ENCODE measurements around the gene PTGIR. TPM values are rescaled to one million over a fixed set of nuclear protein-coding genes. Genes with fewer than 3 reads are reported as not detected.

The PTGIR gene
- total RNA-seq, 1 donor = 2.5 TPM

- Histone ChIP-seq H3K27ac (ENCODE audit: low read depth, low read length) (no peak overlapping the region), H4K20me1 (ENCODE audit: insufficient read depth, low read length) (peaks cover 12% of the 10 kb centered on the region), H2AFZ (ENCODE audit: low read length) (no peak overlapping the region), H3K27me3 (ENCODE audit: insufficient read depth, low read length) (no peaks in the 10 kb centered on the region), H3K4me1 (ENCODE audit: insufficient read depth, low read length) (peaks cover 41% of the 10 kb centered on the region), H3K4me3 (ENCODE audit: insufficient read depth, low read length) (no peak overlapping the region), H3K9me3 (ENCODE audit: low read depth, low read length) (no peaks in the 10 kb centered on the region), H3K79me2 (ENCODE audit: insufficient read depth, low read length) (no peaks in the 10 kb centered on the region), H3K36me3 (ENCODE audit: insufficient read depth, low read length) (no peaks in the 10 kb centered on the region), H3K4me2 (ENCODE audit: insufficient read depth, low read length) (no peak overlapping the region)
- TF ChIP-seq CTCF (IDR thresholded peaks at IDR 0.05; ENCODE audit: extremely low read depth, low read depth, low read length) = no peak
- DNase-seq (ENCODE audit: insufficient read length, low spot score, missing footprints) = no peak
Observed at GRCh38 chr19:46615966-46616365, 8.9 kb downstream of the PTGIR start.

GRCh38 chr19:46614114-46614722 lies 10.7 kb downstream of the PTGIR start:
- H3K9me3 ChIP-seq (ENCODE audit: low read depth, low read length) = no peaks in the 10 kb centered on the region
- TF ChIP-seq CTCF (IDR thresholded peaks at IDR 0.05; ENCODE audit: extremely low read depth, low read depth, low read length) = peak; percentile 84
- H3K36me3 ChIP-seq (ENCODE audit: insufficient read depth, low read length) = peaks cover 13% of the 10 kb centered on the region
- no peak overlapping the region for H3K4me2 ChIP-seq (ENCODE audit: insufficient read depth, low read length)
- peak; percentile 98 for DNase-seq (ENCODE audit: insufficient read length, low spot score, missing footprints)
- H3K4me3 ChIP-seq (ENCODE audit: insufficient read depth, low read length) = no peak overlapping the region
- no peaks in the 10 kb centered on the region for H3K79me2 ChIP-seq (ENCODE audit: insufficient read depth, low read length)
- no peak overlapping the region for H3K27ac ChIP-seq (ENCODE audit: low read depth, low read length)
- no peak overlapping the region for H2AFZ ChIP-seq (ENCODE audit: low read length)
- no peaks in the 10 kb centered on the region for H3K27me3 ChIP-seq (ENCODE audit: insufficient read depth, low read length)
- H4K20me1 ChIP-seq (ENCODE audit: insufficient read depth, low read length) = peaks cover 24% of the 10 kb centered on the region
- peaks cover 30% of the 10 kb centered on the region for H3K4me1 ChIP-seq (ENCODE audit: insufficient read depth, low read length)

GRCh38 chr19:46613525-46613924 lies 11.4 kb downstream of the PTGIR start:
- Histone ChIP-seq H3K79me2 (ENCODE audit: insufficient read depth, low read length) (no peaks in the 10 kb centered on the region), H3K4me1 (ENCODE audit: insufficient read depth, low read length) (peaks cover 25% of the 10 kb centered on the region), H3K36me3 (ENCODE audit: insufficient read depth, low read length) (peaks cover 20% of the 10 kb centered on the region), H3K27ac (ENCODE audit: low read depth, low read length) (no peak overlapping the region), H3K9me3 (ENCODE audit: low read depth, low read length) (no peaks in the 10 kb centered on the region), H3K4me3 (ENCODE audit: insufficient read depth, low read length) (no peak overlapping the region), H4K20me1 (ENCODE audit: insufficient read depth, low read length) (peaks cover 29% of the 10 kb centered on the region), H3K4me2 (ENCODE audit: insufficient read depth, low read length) (no peak overlapping the region), H3K27me3 (ENCODE audit: insufficient read depth, low read length) (no peaks in the 10 kb centered on the region), H2AFZ (ENCODE audit: low read length) (no peak overlapping the region)
- no peak for DNase-seq (ENCODE audit: insufficient read length, low spot score, missing footprints)
- no peak for TF ChIP-seq CTCF (IDR thresholded peaks at IDR 0.05; ENCODE audit: extremely low read depth, low read depth, low read length)

GRCh38 chr19:46611776-46612175 lies 13.1 kb downstream of the PTGIR start:
- Histone ChIP-seq H3K9me3 (ENCODE audit: low read depth, low read length) (no peaks in the 10 kb centered on the region), H4K20me1 (ENCODE audit: insufficient read depth, low read length) (peaks cover 44% of the 10 kb centered on the region), H2AFZ (ENCODE audit: low read length) (no peak overlapping the region), H3K4me3 (ENCODE audit: insufficient read depth, low read length) (no peak overlapping the region), H3K4me2 (ENCODE audit: insufficient read depth, low read length) (no peak overlapping the region), H3K79me2 (ENCODE audit: insufficient read depth, low read length) (peaks cover 12% of the 10 kb centered on the region), H3K27me3 (ENCODE audit: insufficient read depth, low read length) (no peaks in the 10 kb centered on the region), H3K36me3 (ENCODE audit: insufficient read depth, low read length) (peaks cover 38% of the 10 kb centered on the region), H3K4me1 (ENCODE audit: insufficient read depth, low read length) (peaks cover 22% of the 10 kb centered on the region), H3K27ac (ENCODE audit: low read depth, low read length) (no peak overlapping the region)
- TF ChIP-seq CTCF (IDR thresholded peaks at IDR 0.05; ENCODE audit: extremely low read depth, low read depth, low read length) = no peak
- peak; percentile 86 for DNase-seq (ENCODE audit: insufficient read length, low spot score, missing footprints)

All from osteoblast (primary cell).